ENCODE results near the gene PARD3.

GRCh38 chr10:34548466-34548865 lies 266.6 kb downstream of the PARD3 start:
- TF ChIP-seq CTCF (IDR thresholded peaks at IDR 0.05) (no peak), POLR2A (IDR thresholded peaks at IDR 0.05) (no peak)
